GM18858 (cell line): ENCODE data around the gene CCNL1.

ENCODE experiments used
- ATAC-seq: cut with Tn5 transposase; IDR thresholded peaks from one replicate; pipeline ENCODE4 v1.9.1; 2021; ENCODE audit not compliant: unreplicated experiment

CCNL1 gene

DNA sequence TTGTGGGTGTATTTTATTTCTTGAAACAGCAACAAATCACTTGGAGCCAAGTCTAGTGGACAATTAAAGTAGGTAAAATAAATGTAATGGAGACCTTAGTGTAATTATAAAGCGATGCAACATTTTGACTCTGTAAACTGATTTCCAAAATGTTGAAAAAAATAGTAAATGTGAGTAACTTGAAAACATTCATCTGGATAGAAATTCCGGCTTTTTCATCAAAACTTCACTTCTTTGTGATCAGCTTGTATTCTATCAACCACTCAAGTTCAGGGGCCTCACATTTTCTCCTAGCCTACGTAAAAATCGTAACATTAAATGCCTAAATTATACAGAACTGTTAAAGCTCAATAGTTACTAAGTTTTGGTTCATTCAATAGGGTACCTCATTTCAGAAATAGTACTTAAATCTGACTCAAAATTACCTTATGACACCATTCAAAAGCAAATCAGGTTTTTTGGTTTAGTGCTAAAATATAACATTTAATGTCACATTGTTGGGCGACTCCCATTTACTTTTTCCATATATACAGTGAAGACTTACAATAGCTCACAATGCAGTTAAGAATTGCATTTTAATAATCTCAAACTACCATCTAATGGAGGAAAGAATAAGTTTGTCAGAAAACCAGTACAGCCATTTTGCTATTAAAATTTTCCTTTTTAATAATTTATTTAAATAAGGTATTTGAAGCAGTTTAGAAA lies 12.7 kb downstream of the CCNL1 start:
- no peak for ATAC-seq

GRCh38 chr3:157145606-157146322 lies 14.2 kb downstream of the CCNL1 start:
- no peak for ATAC-seq

DNA sequence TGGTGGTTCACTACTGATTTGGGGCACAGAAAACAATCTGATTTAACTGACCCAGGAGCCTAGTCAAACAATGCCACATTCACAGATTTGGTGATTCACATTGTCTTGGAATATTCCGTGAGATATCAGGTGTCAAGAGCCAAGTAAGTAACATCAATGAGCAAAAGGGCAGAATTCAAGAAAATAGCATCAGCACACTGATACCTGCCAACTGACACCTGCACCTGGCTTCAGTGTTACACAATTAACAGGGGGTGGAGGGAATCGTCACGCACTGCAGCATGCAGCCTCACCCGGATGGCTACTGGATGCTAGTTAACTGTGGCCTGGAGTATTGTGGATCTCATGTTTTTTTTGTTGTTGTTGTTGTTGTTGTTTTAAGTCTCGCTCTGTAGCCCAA lies 17.6 kb downstream of the CCNL1 start:
- ATAC-seq = no peak

DNA sequence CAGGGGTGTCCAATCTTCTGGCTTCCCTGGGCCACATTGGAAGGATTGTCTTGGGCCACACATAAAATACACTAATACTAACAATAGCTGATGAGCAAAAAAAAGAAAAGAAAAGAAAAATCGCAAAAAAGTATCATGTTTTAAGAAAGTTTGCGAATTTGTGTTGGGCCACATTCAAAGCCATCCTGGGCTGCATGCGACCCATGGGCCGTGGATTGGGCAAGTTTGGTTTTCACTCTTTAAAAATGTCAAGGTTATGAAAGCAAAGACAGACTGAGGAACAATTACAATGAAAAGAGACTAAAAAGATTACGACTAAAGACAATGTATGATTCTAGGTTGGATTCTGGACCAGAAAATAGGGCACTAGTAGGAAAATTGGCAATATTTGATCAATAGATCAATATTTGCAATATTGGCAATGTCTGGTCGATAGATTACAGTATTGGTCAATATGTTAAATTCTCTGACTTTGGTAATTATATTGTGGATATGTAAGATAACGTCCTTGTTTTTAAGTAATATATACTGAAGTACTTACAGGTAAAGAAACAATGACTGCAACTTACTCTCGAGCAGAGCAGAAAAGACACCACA lies 19.9 kb downstream of the CCNL1 start:
- no peak for ATAC-seq

- no peak for ATAC-seq
Observed at GRCh38 chr3:157136647-157137387, 23.1 kb downstream of the CCNL1 start.

DNA sequence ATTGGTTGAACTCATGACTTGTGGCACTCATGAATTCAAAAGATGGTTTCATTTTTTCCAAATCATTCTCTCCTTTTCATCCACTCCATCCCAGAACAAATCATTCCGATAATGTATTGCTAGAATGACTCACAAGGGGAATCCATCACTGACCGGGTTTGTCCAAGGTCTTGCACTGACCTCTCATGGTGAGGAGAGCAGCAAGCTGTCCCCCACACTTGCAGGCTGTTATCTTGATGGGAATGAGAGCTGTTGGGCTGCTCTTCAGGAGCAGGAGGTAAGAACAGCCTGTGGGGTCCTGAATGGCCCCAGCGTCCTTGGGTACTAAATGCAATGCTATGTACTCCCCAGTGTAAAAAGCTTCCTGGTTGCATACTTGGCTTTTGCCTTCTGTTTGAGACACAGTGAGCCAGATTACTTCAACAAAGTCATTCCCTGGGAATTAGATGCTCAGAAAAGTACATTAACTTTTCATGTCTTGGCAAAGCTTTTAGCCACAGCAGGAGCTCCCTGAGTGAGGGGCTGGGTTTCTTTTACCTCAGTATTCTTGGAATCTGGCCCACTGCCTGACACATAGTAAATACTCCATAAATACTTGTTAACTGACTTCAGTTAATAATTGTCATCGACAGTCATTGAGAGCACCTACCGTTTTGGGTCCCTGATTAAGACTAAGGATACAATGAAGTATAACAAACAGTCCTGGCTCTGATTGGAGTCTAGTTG lies 24.1 kb downstream of the CCNL1 start:
- no peak for ATAC-seq

GRCh38 chr3:157134620-157135191 lies 25.2 kb downstream of the CCNL1 start:
- ATAC-seq = peak; percentile 48

DNA sequence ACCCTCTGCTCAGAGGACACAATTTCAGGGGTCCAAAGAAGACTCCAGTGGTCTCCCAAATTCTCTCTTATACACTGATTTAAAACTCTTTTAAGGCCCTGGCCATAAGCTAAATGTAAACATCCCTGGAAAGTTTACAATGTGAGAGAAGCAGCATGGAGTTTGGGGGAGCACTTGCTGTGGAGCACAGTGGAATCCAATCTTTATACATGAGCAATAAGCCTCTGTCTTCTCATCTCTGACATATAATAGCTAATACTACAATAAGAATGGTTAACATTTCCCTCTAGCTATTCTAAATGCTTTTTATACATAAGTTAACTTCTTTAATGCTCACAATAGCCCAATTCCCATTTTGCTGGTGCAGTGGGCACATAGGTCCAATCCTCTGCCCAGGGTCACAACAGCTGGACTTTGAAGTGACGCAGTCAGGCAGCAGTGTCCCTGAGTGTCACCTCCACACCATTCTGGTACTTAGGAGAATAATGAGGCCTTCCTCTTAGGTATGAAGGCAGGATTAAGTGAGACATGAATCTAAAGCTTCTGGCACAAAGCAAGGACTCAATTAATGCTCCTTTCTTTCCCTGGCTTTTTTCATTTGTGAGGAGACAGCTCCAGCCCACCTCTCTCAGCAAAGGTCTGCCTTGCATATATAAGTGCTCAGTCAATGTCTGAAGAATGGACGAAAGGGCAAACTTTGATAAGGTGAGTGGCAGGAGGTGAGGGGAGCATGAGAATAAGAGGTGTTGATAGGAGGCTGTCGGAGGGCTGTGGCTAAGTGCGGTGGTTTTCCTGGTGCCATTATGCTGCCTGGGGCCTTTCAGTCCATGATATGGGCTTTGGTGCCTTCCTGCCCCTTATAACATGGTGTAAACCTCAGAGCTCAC lies 26.3 kb downstream of the CCNL1 start:
- ATAC-seq = no peak

GRCh38 chr3:157132936-157133335 lies 27.0 kb downstream of the CCNL1 start:
- no peak for ATAC-seq

GRCh38 chr3:157132341-157132740 lies 27.6 kb downstream of the CCNL1 start:
- ATAC-seq = no peak

DNA sequence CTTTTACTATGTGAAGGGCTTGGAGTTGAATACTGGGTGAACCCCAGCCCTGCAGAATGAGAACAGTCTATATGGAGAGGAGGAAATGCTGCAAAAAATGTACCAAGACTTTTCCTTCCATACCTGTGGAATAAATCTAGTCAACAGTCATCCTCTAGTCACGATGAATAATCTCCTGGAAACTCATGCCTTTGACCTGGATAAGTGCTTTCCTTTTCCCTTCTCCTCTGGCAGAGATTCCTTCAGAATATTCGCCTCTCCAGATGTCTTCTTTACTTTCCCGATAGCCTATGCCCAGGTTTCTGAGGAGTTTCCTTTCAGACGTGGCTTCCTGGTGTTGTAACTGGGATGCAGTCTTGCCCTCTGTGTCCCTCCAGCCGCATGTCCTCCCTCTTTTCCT lies 28.1 kb downstream of the CCNL1 start:
- ATAC-seq = no peak

DNA sequence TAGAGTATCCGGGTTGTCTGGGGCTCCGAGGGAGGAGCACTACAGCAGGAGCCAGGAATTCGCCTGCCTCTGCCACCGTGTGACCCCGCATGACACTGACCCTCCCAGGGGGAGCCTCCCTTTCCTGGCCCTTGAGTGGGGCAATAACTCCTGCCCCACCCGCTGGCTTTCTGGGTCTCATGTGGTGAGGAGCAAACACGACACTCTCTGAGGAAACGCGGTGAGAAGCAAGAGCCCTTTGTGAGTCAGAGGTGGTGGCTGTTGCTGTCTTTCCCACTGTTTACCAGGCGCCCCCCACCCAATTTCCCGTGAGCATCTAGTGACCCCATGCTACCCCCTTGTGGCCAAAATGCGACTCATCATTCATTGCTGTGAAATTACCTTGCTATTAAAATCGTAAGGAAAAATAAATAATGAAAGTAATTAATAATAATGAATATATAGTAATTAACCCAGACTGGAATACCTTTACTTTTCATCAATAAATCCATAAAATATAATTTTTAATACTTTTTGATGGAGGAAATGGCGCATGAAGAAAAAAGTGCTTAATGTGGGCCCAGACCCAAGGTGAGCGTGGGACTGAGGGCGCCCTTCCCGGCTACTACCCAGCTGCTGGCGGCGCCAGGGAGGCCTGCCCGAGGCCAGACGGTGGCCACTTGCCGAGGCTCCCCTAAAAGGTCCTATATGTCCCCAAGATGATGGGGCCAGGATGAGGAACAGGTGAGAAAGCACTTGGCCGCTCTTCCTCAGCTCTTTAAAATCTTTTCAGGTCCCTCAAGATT lies 29.3 kb downstream of the CCNL1 start:
- ATAC-seq = no peak

DNA sequence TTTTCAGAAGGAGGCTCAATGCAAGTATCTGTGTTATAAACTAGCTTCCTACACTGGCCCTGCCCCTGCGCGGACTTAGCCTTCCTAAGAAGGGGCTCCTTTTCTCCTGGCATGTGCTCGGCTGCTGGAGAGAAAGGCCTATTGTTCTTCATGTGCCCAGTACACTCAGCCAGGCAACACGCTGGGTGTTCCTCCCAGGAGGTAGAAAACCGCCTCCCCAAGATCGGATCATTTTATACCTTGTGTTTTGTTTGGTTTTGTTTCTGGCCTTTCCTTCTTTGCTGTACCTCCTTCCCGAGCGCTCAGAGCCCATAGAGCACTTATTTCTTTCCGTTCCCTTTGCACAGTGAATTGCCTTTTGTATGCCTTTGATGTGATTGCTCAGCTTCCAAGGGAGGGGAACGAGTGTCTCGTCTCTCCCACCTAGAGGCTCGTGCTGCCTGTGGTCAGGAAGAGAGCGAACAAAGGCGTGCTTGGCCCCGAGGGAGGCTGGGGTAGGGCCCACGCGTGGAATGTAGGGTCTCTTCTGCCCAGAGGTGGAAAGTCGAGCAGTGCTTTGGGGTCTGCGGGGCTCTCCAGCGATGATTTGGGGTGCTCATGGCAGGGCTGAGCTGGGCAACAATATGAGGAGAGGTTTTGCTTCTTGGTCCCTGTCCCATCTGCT lies 30.0 kb downstream of the CCNL1 start:
- ATAC-seq = no peak

DNA sequence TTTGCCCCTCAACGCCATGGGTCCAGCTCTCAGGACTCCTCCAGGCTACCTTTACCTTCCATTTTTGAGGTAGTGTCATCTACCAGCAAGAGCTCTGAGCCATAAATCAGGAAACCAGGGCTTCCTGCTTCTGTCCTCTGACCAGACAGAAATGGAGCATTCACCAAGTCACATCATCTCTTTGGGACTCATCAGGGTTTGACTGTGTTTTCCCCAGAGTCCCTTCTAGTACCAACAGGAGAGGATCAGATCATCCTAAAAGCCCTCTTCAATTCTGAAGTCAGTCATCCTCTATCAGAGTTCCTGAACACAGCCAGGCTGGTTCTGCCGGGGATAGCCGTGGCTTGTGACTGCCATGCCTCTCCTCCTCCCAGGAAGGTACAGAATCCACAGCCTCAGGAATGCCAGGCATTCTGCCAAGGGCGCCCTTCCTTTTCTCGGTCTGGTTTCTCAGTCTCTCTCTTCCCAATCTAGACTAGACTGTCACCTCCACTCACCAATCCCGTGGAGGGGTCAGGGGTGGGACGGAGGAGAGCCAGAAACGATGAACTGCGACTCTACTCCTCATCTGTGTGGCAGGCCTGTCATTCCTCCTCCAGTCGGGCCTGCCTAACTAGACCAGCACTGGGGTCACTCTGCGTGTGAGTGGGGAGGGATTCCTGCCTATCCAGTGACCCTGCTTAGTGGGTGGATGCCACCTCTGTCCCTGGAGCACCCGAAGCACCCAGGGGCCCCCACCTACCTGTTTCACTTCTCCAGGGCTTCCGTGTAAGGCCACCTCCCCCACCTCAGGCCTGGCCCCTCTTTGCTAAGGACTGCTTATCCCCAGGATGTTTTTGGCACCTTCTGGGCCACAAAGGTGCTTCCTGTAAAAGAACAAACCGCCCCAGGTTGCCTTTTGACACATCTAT lies 30.9 kb downstream of the CCNL1 start:
- ATAC-seq = peak; percentile 16

DNA sequence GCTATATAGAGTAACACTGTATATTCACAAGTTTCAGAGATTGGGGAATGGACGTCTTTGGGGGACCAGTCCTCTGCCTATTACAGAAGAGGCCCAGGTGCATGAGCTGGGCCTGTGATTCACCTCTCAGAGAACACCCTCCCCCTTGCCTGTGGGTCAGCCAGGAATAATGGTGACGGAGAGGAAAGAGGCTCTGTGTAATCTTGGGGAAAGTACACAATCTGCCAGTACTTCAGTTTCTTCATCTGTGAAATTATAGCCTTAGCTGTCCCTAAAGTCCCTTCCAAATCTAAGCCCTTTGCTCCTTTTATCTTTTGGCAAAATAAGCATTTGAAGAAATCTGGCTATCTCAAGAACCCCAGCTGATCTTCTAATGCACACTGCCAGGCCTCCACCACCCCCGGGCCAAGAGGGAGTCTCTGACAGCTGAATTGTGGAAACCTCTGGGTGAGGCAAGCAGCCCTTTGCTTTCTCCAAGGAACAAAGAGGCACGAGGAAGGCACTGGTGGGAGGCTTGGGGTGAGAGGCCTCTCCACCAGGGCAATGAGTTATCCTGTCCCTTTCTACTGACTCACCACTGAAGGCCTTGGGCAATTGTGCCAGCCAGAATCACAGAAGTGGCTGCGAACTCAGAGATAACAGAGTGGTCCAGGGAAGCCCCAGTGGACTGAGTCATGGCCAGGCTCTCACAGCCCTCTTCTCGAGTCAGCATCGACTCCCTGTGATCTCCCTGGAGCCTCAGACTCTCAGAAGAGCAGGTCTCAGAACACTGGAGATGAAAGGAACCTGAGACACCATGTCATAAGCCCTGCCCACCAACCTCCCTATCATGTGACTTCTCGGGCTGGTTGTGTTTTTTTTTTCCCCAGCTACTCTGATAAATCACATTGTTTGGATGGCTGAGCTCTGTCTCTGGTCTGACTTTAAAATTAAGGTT lies 31.8 kb downstream of the CCNL1 start:
- ATAC-seq = peak; percentile 44

DNA sequence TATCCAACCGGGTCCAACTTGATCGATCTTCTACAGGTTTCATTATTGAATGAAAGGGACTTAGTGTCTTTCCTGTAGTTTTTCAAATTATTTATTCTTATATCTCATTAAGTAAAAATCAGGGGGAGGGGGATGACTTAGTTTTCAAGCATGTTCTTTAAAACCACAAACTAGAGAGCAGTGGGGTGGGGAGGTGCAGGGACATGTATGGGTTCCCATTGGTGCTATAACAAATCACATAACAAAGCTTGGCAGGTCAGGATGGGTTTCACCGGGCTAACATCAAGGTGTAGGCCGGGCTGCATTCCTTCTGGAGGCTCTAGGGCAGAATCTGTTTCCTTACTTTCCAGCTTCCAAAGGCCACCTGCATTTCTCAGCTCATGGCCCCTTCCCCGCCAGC lies 32.7 kb downstream of the CCNL1 start:
- no peak for ATAC-seq
